Measurements from ENCODE around the gene ZNF618. TPM values are rescaled to one million over a fixed set of nuclear protein-coding genes. Genes with fewer than 3 reads are reported as not detected.

Gene ZNF618
- polyA plus RNA-seq, 1 experiment = 8.7 TPM

DNA sequence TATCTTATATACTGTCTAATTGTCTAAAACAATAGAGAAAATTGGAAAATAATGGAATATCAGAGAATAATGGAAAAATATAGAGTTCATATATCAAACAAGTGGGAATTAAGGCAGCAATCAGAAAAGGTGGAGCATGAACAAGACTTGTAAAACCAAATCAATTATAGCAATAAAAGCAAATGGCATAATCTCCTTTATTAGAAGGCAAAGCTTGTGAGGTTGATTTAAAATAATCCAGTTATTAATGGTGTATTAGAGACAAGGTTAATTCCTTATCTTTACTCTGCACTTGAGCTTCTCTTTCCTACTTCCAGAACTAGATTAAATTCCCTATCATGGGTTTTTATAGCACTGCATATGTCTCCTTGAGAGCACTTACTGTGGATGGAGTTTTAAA lies 137.9 kb downstream of the ZNF618 start:
- TF ChIP-seq, protein P1, sequence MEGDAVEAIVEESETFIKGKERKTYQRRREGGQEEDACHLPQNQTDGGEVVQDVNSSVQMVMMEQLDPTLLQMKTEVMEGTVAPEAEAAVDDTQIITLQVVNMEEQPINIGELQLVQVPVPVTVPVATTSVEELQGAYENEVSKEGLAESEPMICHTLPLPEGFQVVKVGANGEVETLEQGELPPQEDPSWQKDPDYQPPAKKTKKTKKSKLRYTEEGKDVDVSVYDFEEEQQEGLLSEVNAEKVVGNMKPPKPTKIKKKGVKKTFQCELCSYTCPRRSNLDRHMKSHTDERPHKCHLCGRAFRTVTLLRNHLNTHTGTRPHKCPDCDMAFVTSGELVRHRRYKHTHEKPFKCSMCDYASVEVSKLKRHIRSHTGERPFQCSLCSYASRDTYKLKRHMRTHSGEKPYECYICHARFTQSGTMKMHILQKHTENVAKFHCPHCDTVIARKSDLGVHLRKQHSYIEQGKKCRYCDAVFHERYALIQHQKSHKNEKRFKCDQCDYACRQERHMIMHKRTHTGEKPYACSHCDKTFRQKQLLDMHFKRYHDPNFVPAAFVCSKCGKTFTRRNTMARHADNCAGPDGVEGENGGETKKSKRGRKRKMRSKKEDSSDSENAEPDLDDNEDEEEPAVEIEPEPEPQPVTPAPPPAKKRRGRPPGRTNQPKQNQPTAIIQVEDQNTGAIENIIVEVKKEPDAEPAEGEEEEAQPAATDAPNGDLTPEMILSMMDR (IDR thresholded peaks at IDR 0.05; ENCODE audit: low read depth, low read length) = no peak
- POLR2A ChIA-PET = no interaction called here
- CTCF ChIA-PET = interaction anchor here (1.1 kb wide), 1 partner anchor 10 kb away, joined by 3 read pairs; no protein-coding TSS in a partner anchor
- Histone ChIP-seq H3K27me3 (ENCODE audit: control insufficient read depth, insufficient read depth, low read length) (no peaks in the 10 kb centered on the region), H3K9me3 (ENCODE audit: control insufficient read depth, insufficient read depth, low read length) (no peaks in the 10 kb centered on the region), H3K4me3 (ENCODE audit: low read depth, low read length) (no peak overlapping the region), H3K27ac (ENCODE audit: low read depth, low read length) (no peak overlapping the region)
- DNase-seq (ENCODE audit: low read depth, low spot score) = no peak

DNA sequence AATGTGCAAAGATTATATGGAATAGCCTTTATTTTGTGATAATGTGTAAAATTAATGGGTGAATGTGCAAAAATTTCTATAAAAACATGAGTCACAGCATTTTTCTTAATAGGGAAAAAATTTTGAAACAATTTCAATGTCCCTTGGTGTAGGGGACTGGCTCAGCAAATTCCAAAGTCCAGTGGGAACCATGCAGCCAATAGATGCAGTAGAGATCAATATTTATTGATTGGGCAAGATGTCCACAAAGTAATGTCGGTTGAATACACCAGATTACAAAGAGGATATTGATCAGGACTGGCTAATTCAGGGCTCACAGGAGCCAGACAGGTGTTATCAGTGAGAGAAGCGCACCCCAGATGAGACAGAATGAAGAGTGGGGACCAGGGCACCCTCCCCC lies 139.5 kb downstream of the ZNF618 start:
- no peak for DNase-seq (ENCODE audit: low read depth, low spot score)
- ChIA-PET CTCF (no interaction called here), POLR2A (no interaction called here)
- TF ChIP-seq, protein P1 (IDR thresholded peaks at IDR 0.05; ENCODE audit: low read depth, low read length) = no peak
- Histone ChIP-seq H3K27ac (ENCODE audit: low read depth, low read length) (no peak overlapping the region), H3K4me3 (ENCODE audit: low read depth, low read length) (no peak overlapping the region), H3K9me3 (ENCODE audit: control insufficient read depth, insufficient read depth, low read length) (no peaks in the 10 kb centered on the region), H3K27me3 (ENCODE audit: control insufficient read depth, insufficient read depth, low read length) (no peaks in the 10 kb centered on the region)

DNA sequence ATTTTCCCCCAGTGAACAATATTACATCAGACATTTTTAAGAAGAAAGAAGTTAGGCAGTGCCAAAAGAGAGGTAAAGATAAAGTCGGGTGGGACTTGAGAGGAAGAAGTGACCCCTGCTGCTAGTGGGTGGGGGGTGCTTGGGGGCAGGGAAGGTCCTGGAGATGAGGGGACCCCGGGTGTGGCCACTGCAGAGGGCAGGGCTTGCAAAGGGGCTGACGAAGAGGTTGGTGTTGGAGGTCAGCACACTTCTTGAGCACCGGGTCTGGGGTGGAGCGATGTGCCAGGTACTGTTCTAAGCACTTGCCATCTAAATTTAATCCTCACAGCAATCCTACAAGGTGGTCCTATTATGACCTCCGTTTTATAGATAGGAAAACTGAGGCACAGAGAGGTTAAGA lies 140.0 kb downstream of the ZNF618 start:
- TF ChIP-seq, protein P1 (IDR thresholded peaks at IDR 0.05; ENCODE audit: low read depth, low read length) = no peak
- ChIA-PET CTCF (no interaction called here), POLR2A (no interaction called here)
- Histone ChIP-seq H3K27ac (ENCODE audit: low read depth, low read length) (no peak overlapping the region), H3K4me3 (ENCODE audit: low read depth, low read length) (no peak overlapping the region), H3K9me3 (ENCODE audit: control insufficient read depth, insufficient read depth, low read length) (no peaks in the 10 kb centered on the region), H3K27me3 (ENCODE audit: control insufficient read depth, insufficient read depth, low read length) (no peaks in the 10 kb centered on the region)
- DNase-seq (ENCODE audit: low read depth, low spot score) = no peak

DNA sequence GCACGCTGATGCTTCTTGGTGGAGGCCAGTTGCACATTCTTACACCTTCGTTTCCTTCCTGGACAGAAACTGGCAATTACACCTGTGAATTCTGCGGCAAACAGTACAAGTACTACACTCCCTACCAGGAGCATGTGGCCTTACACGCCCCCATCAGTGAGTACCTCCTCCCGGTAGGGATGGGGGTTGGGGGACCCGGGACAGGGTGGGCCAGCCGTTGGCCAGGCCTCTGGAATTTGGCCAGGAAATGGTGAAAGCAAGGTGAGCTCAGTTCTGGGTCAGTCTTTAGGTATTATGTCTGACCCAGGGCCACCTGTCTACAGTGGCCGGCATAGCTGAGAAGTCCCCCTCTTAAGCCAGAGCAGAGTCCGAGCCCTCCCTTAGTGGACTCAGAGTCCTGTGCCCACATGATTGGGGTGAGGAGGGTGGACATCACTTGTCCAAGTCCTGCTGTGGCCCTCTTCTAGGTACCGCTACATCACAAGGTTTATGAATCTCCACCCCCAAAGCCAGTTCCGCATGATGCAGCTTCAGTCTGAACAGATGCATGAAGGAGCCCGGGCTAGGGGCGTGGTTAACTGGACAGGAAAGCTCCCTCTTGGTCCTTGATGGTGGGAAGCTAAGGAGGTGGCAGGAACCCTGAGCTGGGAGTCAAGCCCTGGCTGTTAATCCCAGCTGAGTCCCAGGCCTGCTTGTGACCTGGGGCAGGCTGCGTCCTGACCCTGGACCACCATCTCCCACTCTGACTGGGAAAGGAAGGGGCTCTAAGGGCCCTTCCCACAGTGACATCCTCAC lies 140.7 kb downstream of the ZNF618 start:
- Histone ChIP-seq H3K9me3 (ENCODE audit: control insufficient read depth, insufficient read depth, low read length) (no peaks in the 10 kb centered on the region), H3K27me3 (ENCODE audit: control insufficient read depth, insufficient read depth, low read length) (no peaks in the 10 kb centered on the region), H3K4me3 (ENCODE audit: low read depth, low read length) (no peak overlapping the region), H3K27ac (ENCODE audit: low read depth, low read length) (no peak overlapping the region)
- TF ChIP-seq, protein P1 (IDR thresholded peaks at IDR 0.05; ENCODE audit: low read depth, low read length) = no peak
- ChIA-PET POLR2A (no interaction called here), CTCF (no interaction called here)
- no peak for DNase-seq (ENCODE audit: low read depth, low spot score)
